Sciatic nerve (tissue), 2 donors: ENCODE data around the gene BLMH. TPM values are rescaled to one million over a fixed set of nuclear protein-coding genes. Genes with fewer than 3 reads are reported as not detected.

Experiments used
- ATAC-seq: fragments of 200-7000 bp; cut with Tn5 transposase; one replicate; pipeline ENCODE4 v1.9.1; 2020; ENCODE audit warnings: mild to moderate bottlenecking, moderate library complexity
- DNase-seq: peaks from one replicate; pipeline ENCODE4 v3.0.0-alpha.2; 2020; ENCODE audit warnings: low spot score
- intact Hi-C: fragments of 100-400 bp; cut with DNase I; formaldehyde crosslinking; loops from one replicate; pipeline ENCODE4 v1.14.2; 2022
- total RNA-seq: library from RNA; stranded (reverse); fragmentation: NEBNext Ultra II Directional; extraction: Animal tissue kit (Norgen Biotek cat#: 25700); gene quantifications from one replicate; pipeline ENCODE4 v1.2.1, GENCODE V29; 2021
- donor health status: DM: no; HTN: no; CAD: no.
- donor health status: DM: no; HTN: no; CAD: no.

The BLMH gene
- total RNA-seq: 31.3 TPM

DNA sequence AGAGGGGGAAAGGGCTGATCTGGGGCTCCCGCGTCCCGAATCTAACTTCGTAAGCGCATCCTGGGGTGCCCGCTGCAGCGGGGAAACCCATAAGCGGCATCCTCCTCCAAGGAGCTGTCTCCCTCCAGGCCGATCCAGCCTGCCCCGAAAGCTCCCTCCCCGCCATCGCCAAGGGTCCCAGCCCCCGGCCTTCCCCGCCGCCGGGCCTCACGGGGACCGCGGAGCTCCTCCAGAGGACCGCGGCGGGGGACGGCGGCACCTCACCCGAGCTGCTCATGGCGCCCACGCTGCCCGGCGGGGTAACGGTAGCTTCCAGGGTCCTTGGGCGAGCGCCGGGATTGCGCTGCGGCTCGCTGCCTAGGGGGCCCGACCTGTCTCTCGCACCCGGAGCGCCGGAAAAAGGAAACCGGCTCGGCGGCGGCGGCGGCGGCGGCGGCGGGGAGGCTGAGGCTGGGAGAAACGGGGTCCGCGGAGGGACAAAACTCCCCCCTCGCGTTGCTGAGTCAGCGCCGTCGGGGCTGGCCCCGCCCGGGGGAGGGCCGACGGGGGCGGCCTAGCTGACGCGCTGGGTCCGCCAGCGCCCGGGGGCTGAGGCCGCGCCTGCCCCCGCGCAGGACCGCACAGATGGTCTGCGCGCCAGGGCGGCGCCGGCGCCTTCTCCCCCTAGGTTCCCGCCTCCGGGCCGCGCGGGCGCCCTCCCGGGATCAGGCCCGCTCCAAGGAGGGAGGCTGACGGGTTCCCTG is at the start of gene BLMH:
TSS of gene BLMH (minus strand) at position 402 of the 743 bp plus-strand sequence. CDS start at position 277, 125 bp downstream.
- intact Hi-C loops: no loop called here
- ATAC-seq (peak; percentile 97), DNase-seq (peak; percentile 88)

GRCh38 chr17:30340801-30341356 is 49.1 kb upstream of the BLMH start:
- ATAC-seq (peak; percentile 7), DNase-seq (no peak)
- intact Hi-C loops: no loop called here

- intact Hi-C loops: no loop called here
- ATAC-seq (no peak), DNase-seq (no peak)
These were observed 47.3 kb upstream of the BLMH start for GRCh38 chr17:30339086-30339485.

GRCh38 chr17:30337393-30337999 is 45.8 kb upstream of the BLMH start:
- intact Hi-C loops: no loop called here
- no peak for ATAC-seq
- no peak for DNase-seq

DNA sequence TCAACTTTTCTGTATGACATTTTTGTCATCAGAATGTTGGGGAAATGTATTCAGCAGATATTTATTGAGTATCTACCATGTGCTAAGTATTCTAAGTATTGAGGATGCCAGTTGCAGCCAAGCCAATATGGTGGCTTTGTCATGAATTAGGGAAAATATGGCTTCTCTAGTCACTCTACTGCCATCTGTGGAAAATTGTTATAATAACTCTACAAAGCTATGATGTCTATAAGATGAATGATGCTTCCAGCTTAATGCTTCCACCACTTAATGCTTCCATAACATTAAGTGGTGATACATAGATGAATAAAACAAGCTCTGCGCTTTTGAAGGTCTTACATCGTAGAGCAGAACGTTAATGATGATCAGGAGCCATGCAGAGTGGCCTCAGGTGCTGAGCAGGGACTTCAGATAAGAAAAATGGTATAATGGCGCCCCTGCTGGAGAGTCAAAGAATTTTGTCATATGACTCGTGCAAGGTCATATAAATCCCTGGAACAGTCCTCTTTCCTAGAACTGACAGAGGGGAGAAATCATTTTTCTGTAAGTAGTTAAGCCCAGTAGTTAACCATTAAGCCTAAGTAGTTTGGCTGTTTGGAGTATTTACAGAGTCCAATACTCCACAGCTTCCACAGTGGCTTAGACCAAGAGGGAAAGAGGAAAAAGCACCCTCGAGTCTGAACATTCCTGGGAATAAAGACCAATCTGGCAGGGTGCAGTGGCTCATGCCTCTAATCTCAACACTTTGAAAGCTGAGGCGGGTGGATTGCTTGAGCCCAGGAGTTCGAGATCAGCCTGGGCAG is 44.8 kb upstream of the BLMH start:
- DNase-seq (no peak), ATAC-seq (no peak)
- intact Hi-C loops: no loop called here

GRCh38 chr17:30334421-30334820 is 42.7 kb upstream of the BLMH start:
- intact Hi-C loops: no loop called here
- DNase-seq (no peak), ATAC-seq (no peak)

DNA sequence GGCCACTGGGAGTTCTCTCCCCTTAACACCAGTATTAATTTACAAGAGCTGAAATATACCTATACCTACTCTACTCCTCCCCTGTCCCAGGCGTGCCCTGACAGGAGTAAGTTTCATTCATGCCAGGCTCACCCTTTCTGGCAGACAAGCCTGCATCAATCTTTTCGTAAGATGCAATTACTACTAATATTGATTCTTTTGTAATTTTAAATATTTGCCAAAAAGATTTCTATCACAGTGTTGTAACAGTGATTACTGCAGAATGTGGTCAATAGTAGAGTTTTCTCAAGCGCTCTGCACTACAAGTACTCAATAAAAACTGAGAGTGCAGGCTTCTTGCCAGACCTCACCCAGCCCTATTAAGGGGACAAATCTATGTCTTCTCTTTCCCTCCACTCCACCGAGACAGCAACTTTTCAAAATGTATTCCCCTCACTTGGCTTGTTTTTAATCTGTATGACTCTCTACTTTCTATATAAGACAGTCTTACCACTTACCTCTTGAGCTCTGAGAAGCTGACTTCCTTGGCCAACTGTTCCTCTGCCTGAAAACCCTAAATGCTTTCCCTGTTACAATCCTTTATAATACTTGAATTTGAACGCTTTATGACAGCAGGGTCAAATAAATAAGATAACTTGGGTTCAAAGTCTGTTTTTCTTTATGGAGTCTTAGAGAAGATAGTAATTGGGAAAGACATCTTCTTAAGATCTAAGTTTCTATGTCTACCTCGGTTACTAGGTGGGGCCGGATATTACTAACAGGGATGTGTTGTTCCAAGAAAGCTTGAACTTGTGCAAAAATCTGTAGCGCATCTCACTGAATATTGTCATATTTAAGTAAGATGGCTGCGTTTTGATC is 42.0 kb upstream of the BLMH start, which contains the start of gene TMIGD1:
TSS of gene TMIGD1 (minus strand) at position 555 of the 858 bp plus-strand sequence. CDS start 1,924 bp downstream, outside the sequence.
- intact Hi-C loops: no loop called here
- DNase-seq (no peak), ATAC-seq (no peak)

DNA sequence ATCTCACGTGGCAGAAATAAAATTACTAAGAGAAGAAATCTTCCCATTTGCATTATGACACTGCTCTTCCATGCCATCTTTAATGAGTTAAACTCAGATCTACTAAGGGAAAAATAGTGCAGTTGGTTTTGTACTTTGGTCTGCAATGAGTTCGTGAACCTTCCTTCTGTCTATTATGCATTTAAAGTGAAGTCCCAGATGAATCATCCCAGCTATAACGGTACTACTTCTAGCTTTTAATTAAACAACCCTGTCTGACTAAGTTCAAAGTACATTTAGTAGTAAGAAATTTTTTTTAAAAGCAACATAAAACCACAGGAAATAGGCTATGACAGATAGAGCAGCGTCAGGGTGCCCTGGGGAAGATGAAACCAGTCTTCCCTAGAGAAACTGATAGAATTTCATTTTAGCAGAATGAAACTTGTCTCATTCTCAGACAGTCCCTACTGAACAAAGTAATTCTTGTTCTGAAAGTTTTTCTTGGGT is 40.4 kb upstream of the BLMH start:
- ATAC-seq (peak; percentile 44), DNase-seq (no peak)
- intact Hi-C loops: no loop called here

- DNase-seq (no peak), ATAC-seq (no peak)
- intact Hi-C loops: no loop called here
These were observed 35.1 kb upstream of the BLMH start for GRCh38 chr17:30326809-30327208.

DNA sequence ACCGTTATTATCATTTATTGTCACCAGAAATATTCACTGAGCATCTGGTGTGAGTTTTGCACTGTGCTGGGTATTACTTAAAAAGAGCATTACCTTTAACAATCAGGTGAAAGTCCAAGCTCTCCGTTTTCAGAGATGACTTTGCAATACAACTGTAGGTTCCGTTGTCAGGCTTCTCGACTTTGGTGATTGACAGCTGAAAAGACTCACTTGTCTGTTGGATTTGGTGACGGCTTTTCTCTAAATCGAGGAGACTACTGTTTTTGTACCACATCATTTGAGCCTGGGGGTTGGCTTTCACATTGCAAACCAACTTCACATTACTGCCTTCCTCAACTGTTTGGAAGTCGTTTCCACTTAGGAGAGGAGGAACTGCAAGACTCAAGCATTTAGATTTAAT is 33.0 kb upstream of the BLMH start:
- DNase-seq: no peak
- intact Hi-C loops: no loop called here
- no peak for ATAC-seq

- intact Hi-C loops: no loop called here
- DNase-seq: peak; percentile 60
These were observed 32.2 kb upstream of the BLMH start for GRCh38 chr17:30323895-30324319.

DNA sequence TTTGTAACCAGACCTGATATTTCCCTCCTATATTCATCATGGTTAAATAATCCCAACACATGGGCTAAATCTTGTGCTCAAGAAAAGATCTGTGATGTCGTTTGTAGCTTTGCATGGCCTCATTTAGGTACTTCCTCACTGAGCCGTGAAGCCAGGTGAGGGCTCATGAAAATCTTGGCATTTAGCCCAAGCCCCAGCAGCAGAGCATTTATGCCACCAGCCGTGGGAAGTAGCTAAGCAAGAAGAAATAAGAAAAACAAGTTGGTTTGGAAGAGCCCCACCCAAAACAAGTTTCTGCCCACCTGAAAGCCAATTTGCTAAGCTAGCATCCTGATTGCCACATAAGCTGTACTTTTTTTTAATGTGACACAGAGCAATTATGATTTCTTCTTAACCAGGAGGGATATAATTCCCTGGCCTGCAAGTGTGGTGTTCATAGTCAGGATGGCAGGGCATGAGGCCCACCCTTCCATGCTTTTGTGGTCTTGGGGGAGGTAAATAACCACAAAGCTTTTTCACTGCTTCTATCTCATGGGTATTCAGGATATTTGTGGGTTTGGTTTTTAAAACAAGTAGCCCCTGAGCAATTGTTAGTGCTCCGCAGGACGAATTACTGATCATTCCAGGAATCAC is 31.6 kb upstream of the BLMH start:
- ATAC-seq: no peak
- intact Hi-C loops: no loop called here
- DNase-seq: no peak

More at GRCh38 chr17:30323895-30324319, 32.2 kb upstream of the BLMH start:
- ATAC-seq: no peak

- DNase-seq: no peak
These were observed 29.6 kb upstream of the BLMH start for GRCh38 chr17:30321314-30321713.

GRCh38 chr17:30318155-30318554 is 26.4 kb upstream of the BLMH start:
- intact Hi-C loops: no loop called here
- DNase-seq: no peak
- ATAC-seq: no peak

More at GRCh38 chr17:30321314-30321713, 29.6 kb upstream of the BLMH start:
- no peak for ATAC-seq
- intact Hi-C loops: no loop called here

- intact Hi-C loops: no loop called here
- no peak for ATAC-seq
- DNase-seq: no peak
These were observed 25.0 kb upstream of the BLMH start for GRCh38 chr17:30316736-30317135.

GRCh38 chr17:30315106-30315505 is 23.4 kb upstream of the BLMH start:
- intact Hi-C loops: no loop called here
- ATAC-seq (no peak), DNase-seq (no peak)

DNA sequence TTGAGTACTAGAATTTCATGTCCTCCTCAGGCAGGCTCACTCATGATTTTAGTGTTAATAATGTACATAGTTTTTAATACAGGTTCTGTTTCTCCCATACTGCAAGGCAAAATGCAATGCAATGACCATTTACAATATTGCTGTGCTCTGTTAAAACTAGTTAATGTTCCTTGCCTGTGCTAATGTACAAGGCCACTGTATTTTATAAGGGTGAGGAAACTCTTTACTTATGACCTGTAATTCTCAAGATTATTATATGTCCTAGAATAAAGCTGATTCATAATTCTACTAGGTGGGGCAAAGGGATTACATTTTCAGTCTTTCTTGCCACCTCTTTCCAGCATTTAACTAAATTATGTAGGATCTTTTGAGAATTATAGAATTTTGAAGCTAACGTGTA is 22.7 kb upstream of the BLMH start:
- no peak for ATAC-seq
- intact Hi-C loops: no loop called here
- DNase-seq: no peak

GRCh38 chr17:30312226-30312625 is 20.5 kb upstream of the BLMH start:
- intact Hi-C loops: no loop called here
- ATAC-seq (no peak), DNase-seq (no peak)
